Stimulated activated CD4-positive, alpha-beta T cell treated with anti-CD3 and anti-CD28 coated beads, TNF-alpha, amount 100 ng/mL, for 1 hour (primary cell): ENCODE data around the gene PPM1K.
"Not testable (repeated sequence)": the region's sequence is repeated elsewhere in the genome, so short reads cannot be mapped to it uniquely, and the experiment has no call there.

ENCODE experiments used
- DNase-seq, 3 donors: peaks; one replicate each; pipeline ENCODE4 v3.0.0-alpha.2; 2020; ENCODE audit warnings: low read depth in 3 of 3, low spot score in 1 of 3

Gene PPM1K

GRCh38 chr4:88284439-88285234 lies at the start of gene PPM1K:
Gene PPM1K (minus strand): TSS chr4:88284561. CDS start chr4:88278583, 5,978 bp downstream.
- DNase-seq = peak; percentile 95 to 98 (median 98)

GRCh38 chr4:88333741-88334405 lies 49.5 kb upstream of the PPM1K start:
- DNase-seq = no peak

- DNase-seq = no peak
Observed at GRCh38 chr4:88327665-88328064, 43.3 kb upstream of the PPM1K start.

- DNase-seq = no peak
Observed at GRCh38 chr4:88320780-88321373, 36.5 kb upstream of the PPM1K start.

- no peak for DNase-seq
Observed at GRCh38 chr4:88320224-88320779, 35.9 kb upstream of the PPM1K start.

GRCh38 chr4:88318751-88319350 lies 34.5 kb upstream of the PPM1K start:
- DNase-seq = no peak

- no peak for DNase-seq
Observed at GRCh38 chr4:88315460-88316017, 31.2 kb upstream of the PPM1K start.

- not testable (repeated sequence) for DNase-seq
Observed at GRCh38 chr4:88313088-88313624, 28.8 kb upstream of the PPM1K start.

- DNase-seq = no peak
Observed at GRCh38 chr4:88308587-88308986, 24.2 kb upstream of the PPM1K start.

- DNase-seq = no peak
Observed at GRCh38 chr4:88297725-88298454, 13.5 kb upstream of the PPM1K start.

- no peak for DNase-seq
Observed at GRCh38 chr4:88297212-88297516, 12.8 kb upstream of the PPM1K start.

GRCh38 chr4:88296413-88297211 lies 12.3 kb upstream of the PPM1K start:
- DNase-seq = no peak

- no peak for DNase-seq
Observed at GRCh38 chr4:88295656-88296055, 11.3 kb upstream of the PPM1K start.

- DNase-seq = no peak
Observed at GRCh38 chr4:88291003-88291402, 6.6 kb upstream of the PPM1K start.

- no peak for DNase-seq
Observed at GRCh38 chr4:88286897-88287296, 2.5 kb upstream of the PPM1K start.

- no peak for DNase-seq
Observed at GRCh38 chr4:88285235-88285653, 883 bp upstream of the PPM1K start.

GRCh38 chr4:88283661-88284438 lies 511 bp downstream of the PPM1K start:
- peak; percentile 21 to 44 (median 29) for DNase-seq

- DNase-seq = no peak
Observed at GRCh38 chr4:88280228-88280795, 4.0 kb downstream of the PPM1K start.
